ENCODE results near the gene PDE4B.

GRCh38 chr1:66400660-66401059, 608.0 kb downstream of the PDE4B start:
- TF ChIP-seq CTCF (IDR thresholded peaks at IDR 0.05 in 2 of 3, conservative IDR thresholded peaks at IDR 0.05 in 1 of 3; ENCODE audit: insufficient read depth in 2 of 3, low read depth in 1 of 3, low read length in 3 of 3) (no peak), HDAC6 (IDR thresholded peaks at IDR 0.05; ENCODE audit: low read depth, low read length) (no peak), ZNF140 (CRISPR knock-in tag; IDR thresholded peaks at IDR 0.05) (no peak), CSDE1 (IDR thresholded peaks at IDR 0.05) (no peak), NFIC (IDR thresholded peaks at IDR 0.05) (no peak), CEBPB (tag; IDR thresholded peaks at IDR 0.05) (no peak), NFIX (CRISPR knock-in tag; IDR thresholded peaks at IDR 0.05; ENCODE audit: low read depth) (no peak), BMI1 (IDR thresholded peaks at IDR 0.05; ENCODE audit: low read length) (no peak), RAD21 (CRISPR knock-in tag; conservative IDR thresholded peaks at IDR 0.05 in 1 of 2, IDR thresholded peaks at IDR 0.05 in 1 of 2) (no peak), ZC3H11A (IDR thresholded peaks at IDR 0.05; ENCODE audit: low read depth, low read length) (no peak)
